SK-N-SH (cell line): Measurements from ENCODE around the gene ATP6V0B. TPM values are rescaled to one million over a fixed set of nuclear protein-coding genes. Genes with fewer than 3 reads are reported as not detected.

Experiments used
- CTCF ChIA-PET: fragments of 300-600, 350-600 bp; formaldehyde crosslinking; extraction: SDS; loops from one replicate; lab custom pipeline; 2021; lab: Yijun Ruan, JAX
- POLR2A ChIA-PET: fragments of 350-600 bp; sonication (Branson Sonifier 250); formaldehyde crosslinking; extraction: SDS; loops from one replicate; lab custom pipeline; 2020; ENCODE audit warnings: antibody characterized with exemption, inconsistent platforms; lab: Yijun Ruan, JAX
- DNase-seq: peaks from one replicate; pipeline ENCODE4 v3.0.0; 2012
- H2AFZ ChIP-seq: fragments of 200-600 bp; sonication (generic); 2 replicates; pipeline ENCODE4 v1.8.1; 2016; ENCODE audit warnings: antibody characterized with exemption, mild to moderate bottlenecking, low read depth
- H3F3A ChIP-seq: fragments of 200-600 bp; sonication (generic); replicated peaks from 2 replicates; pipeline ENCODE3; 2016; ENCODE audit warnings: antibody characterized with exemption, mild to moderate bottlenecking; ENCODE audit not compliant: insufficient read depth
- H3K27ac ChIP-seq, 2 experiments: fragments of 200-500 bp in 1 of 2; fragments of 200-600 bp in 1 of 2; sonication (Bioruptor generic) in 1 of 2; sonication (generic), shearing (Covaris generic) in 1 of 2; 2 replicates each; pipeline versions ENCODE4 v1.5.1 to v1.6.1; 2014 to 2016; ENCODE audit warnings: low read depth in 2 of 2, inconsistent platforms in 1 of 2, low read length in 1 of 2, mild to moderate bottlenecking in 1 of 2, mixed read lengths in 1 of 2
- H3K27me3 ChIP-seq: fragments of 200-600 bp; sonication (generic), shearing (Covaris generic); 2 replicates; pipeline ENCODE4 v1.6.1; 2016; ENCODE audit warnings: mixed run types; ENCODE audit not compliant: insufficient read depth
- H3K36me3 ChIP-seq, 2 experiments: fragments of 200-500 bp in 1 of 2; fragments of 200-600 bp in 1 of 2; sonication (Bioruptor generic) in 1 of 2; sonication (generic) in 1 of 2; replicated peaks in 1 of 2; 2 replicates each; pipeline versions ENCODE3 to v1.5.1; 2014 to 2016; ENCODE audit warnings: low read length in 1 of 2, mild to moderate bottlenecking in 1 of 2; ENCODE audit not compliant: insufficient read depth in 2 of 2, control insufficient read depth in 1 of 2
- H3K4me1 ChIP-seq, 2 experiments: fragments of 200-500 bp in 1 of 2; fragments of 200-600 bp in 1 of 2; sonication (Bioruptor generic) in 1 of 2; sonication (generic), shearing (Covaris generic) in 1 of 2; 2 replicates each; pipeline versions ENCODE4 v1.5.1 to v1.6.1; 2014 to 2016; ENCODE audit warnings: low read depth in 1 of 2, low read length in 1 of 2, mixed run types in 1 of 2; ENCODE audit not compliant: insufficient read depth in 2 of 2, control insufficient read depth in 1 of 2
- H3K4me2 ChIP-seq: fragments of 200-600 bp; sonication (generic), shearing (Covaris generic); 2 replicates; pipeline ENCODE4 v1.6.1; 2017; ENCODE audit warnings: mixed run types
- H3K4me3 ChIP-seq, 2 experiments: fragments of 200-500 bp in 1 of 2; fragments of 200-600 bp in 1 of 2; sonication (Bioruptor generic) in 1 of 2; sonication (generic), shearing (Covaris generic) in 1 of 2; 2 replicates each; pipeline versions ENCODE4 v1.5.1 to v1.8.1; 2014 to 2016; ENCODE audit warnings: low read depth in 2 of 2, inconsistent platforms in 1 of 2, low read length in 1 of 2, mild to moderate bottlenecking in 1 of 2, mixed read lengths in 1 of 2, moderate library complexity in 1 of 2
- H3K79me2 ChIP-seq: fragments of 200-600 bp; sonication (generic); 2 replicates; pipeline ENCODE4 v1.8.1; 2017; ENCODE audit warnings: mild to moderate bottlenecking; ENCODE audit not compliant: insufficient read depth
- H3K9ac ChIP-seq: fragments of 200-600 bp; sonication (generic); 2 replicates; pipeline ENCODE4 v1.6.1; 2017; ENCODE audit warnings: mixed run types
- H3K9me2 ChIP-seq: fragments of 200-600 bp; sonication (generic); 2 replicates; pipeline ENCODE4 v1.6.1; 2017; ENCODE audit warnings: mixed run types
- H3K9me3 ChIP-seq: fragments of 200-600 bp; sonication (generic); 2 replicates; pipeline ENCODE4 v1.6.1; 2017; ENCODE audit warnings: mixed run types, mild to moderate bottlenecking, moderate library complexity
- H4K20me1 ChIP-seq: fragments of 200-600 bp; sonication (generic); 2 replicates; pipeline ENCODE4 v1.6.1; 2017; ENCODE audit warnings: mild to moderate bottlenecking, mixed run types; ENCODE audit not compliant: insufficient read depth
- ELF1 ChIP-seq: IDR thresholded peaks from 2 replicates; pipeline ENCODE4 v1.4.0; 2012
- EZH2phosphoT487 ChIP-seq: fragments of 200-600 bp; sonication (generic); IDR thresholded peaks from 2 replicates; pipeline ENCODE4 v1.6.1; 2017; ENCODE audit warnings: low read depth, mixed run types, mild to moderate bottlenecking, antibody characterized with exemption, moderate library complexity, borderline replicate concordance
- FOXM1 ChIP-seq: IDR thresholded peaks from 2 replicates; pipeline ENCODE4 v1.4.0; 2012; ENCODE audit warnings: low read depth, mild to moderate bottlenecking
- GATA2 ChIP-seq: sonication (generic); formaldehyde crosslinking; IDR thresholded peaks from 2 replicates; pipeline ENCODE4 v1.5.0; 2020; ENCODE audit warnings: mild to moderate bottlenecking, missing genetic modification reagents
- IRF3 ChIP-seq: fragments of 150-350 bp; IDR thresholded peaks from 2 replicates; pipeline ENCODE4 v1.6.1; 2016; ENCODE audit warnings: mild to moderate bottlenecking, low read depth, low read length
- TAF1 ChIP-seq: IDR thresholded peaks from 2 replicates; pipeline ENCODE4 v1.6.1; 2012; ENCODE audit warnings: low read depth, mild to moderate bottlenecking, low read length, moderate library complexity, borderline replicate concordance
- TCF12 ChIP-seq: IDR thresholded peaks from 2 replicates; pipeline ENCODE4 v1.4.0; 2012
- USF2 ChIP-seq: fragments of 150-350 bp; IDR thresholded peaks from 2 replicates; pipeline ENCODE4 v1.6.1; 2017; ENCODE audit warnings: antibody characterized with exemption, low read length, low read depth, borderline replicate concordance
- YY1 ChIP-seq: IDR thresholded peaks from 2 replicates; pipeline ENCODE4 v1.4.0; 2012; ENCODE audit warnings: low read depth, mild to moderate bottlenecking
- WGBS: methylation state at CpG from one replicate; pipeline ENCODE4 v1.1.6; 2017; ENCODE audit warnings: low lambda C conversion rate; 5-methylcytosine and 5-hydroxymethylcytosine counted together
- polyA plus RNA-seq, 3 experiments: library from polyadenylated mRNA; depleted of rRNA; stranded (reverse); fragments of >200 nt; gene quantifications; 2 replicates each; pipeline ENCODE4 v1.2.3, GENCODE V29; 2012

Gene ATP6V0B
- polyA plus RNA-seq, 1 of the 3 experiments (the other 2 are of a cell fraction), result 180 TPM

- no peak overlapping the region for H3K9ac ChIP-seq
- H2AFZ ChIP-seq, result no peak overlapping the region
- H3K36me3 ChIP-seq, result no peaks in the 10 kb centered on the region
- POLR2A ChIA-PET, result no interaction called here
- WGBS, result 50% methylated on average over 1 of the region's 2 CpGs
- H3K27me3 ChIP-seq, result no peaks in the 10 kb centered on the region
- H3K27ac ChIP-seq, result no peak overlapping the region
- no peak overlapping the region for H3K4me3 ChIP-seq
- no peak for TF ChIP-seq EZH2phosphoT487
- no peak for DNase-seq
- H3K79me2 ChIP-seq, result no peaks in the 10 kb centered on the region
- no peak overlapping the region for H3K4me2 ChIP-seq
- H4K20me1 ChIP-seq, result no peaks in the 10 kb centered on the region
- no peaks in the 10 kb centered on the region for H3K9me2 ChIP-seq
- H3K4me1 ChIP-seq, result peaks cover 3 to 6% of the 10 kb centered on the region in 2 experiments; a peak in 2 of 4 replicates
- no peaks in the 10 kb centered on the region for H3K9me3 ChIP-seq
- CTCF ChIA-PET, result interaction anchor here (2.5 to 8.4 kb wide), 2 partner anchors 23 to 35 kb away, joined by 20 to 77 read pairs; no protein-coding TSS in a partner anchor
- no peaks in the 10 kb centered on the region for H3F3A ChIP-seq
Measured at GRCh38 chr1:44012404-44012803, 37.6 kb downstream of the ATP6V0B start.

GRCh38 chr1:44012941-44013609 is 38.3 kb downstream of the ATP6V0B start:
- no peak overlapping the region for H3K27ac ChIP-seq
- H3K9ac ChIP-seq, result no peak overlapping the region
- no peak overlapping the region for H2AFZ ChIP-seq
- no peaks in the 10 kb centered on the region for H3K9me2 ChIP-seq
- ChIA-PET CTCF (interaction anchor here (0.6 to 25.6 kb wide), 5 partner anchors 15 to 249 kb away, joined by 3 to 598 read pairs (median 20); partner anchors contain the start of gene CCDC24), POLR2A (no interaction called here)
- H3K4me3 ChIP-seq, result no peak overlapping the region
- H3K9me3 ChIP-seq, result no peaks in the 10 kb centered on the region
- no peaks in the 10 kb centered on the region for H3K36me3 ChIP-seq
- no peaks in the 10 kb centered on the region for H3K79me2 ChIP-seq
- H3F3A ChIP-seq, result no peaks in the 10 kb centered on the region
- WGBS, result 94% methylated on average over 10 of the region's 13 CpGs
- no peaks in the 10 kb centered on the region for H3K27me3 ChIP-seq
- no peak for DNase-seq
- H4K20me1 ChIP-seq, result no peaks in the 10 kb centered on the region
- peaks cover 3 to 6% of the 10 kb centered on the region in 2 experiments; a peak in 2 of 4 replicates for H3K4me1 ChIP-seq
- no peak overlapping the region for H3K4me2 ChIP-seq
- no peak for TF ChIP-seq TAF1
- no peak for TF ChIP-seq GATA2 (CRISPR knock-in tag)
- no peak for TF ChIP-seq YY1
- no peak for TF ChIP-seq TCF12
- no peak for TF ChIP-seq FOXM1
- TF ChIP-seq EZH2phosphoT487, result no peak
- no peak for TF ChIP-seq ELF1

GRCh38 chr1:44013949-44014348 is 39.2 kb downstream of the ATP6V0B start:
- no peak for DNase-seq
- no peak overlapping the region for H3K4me3 ChIP-seq
- H3K36me3 ChIP-seq, result no peaks in the 10 kb centered on the region
- peaks cover 3 to 6% of the 10 kb centered on the region in 2 experiments; a peak in 2 of 4 replicates for H3K4me1 ChIP-seq
- no peaks in the 10 kb centered on the region for H3K9me2 ChIP-seq
- no peaks in the 10 kb centered on the region for H3F3A ChIP-seq
- ChIA-PET CTCF (interaction anchor here (0.9 to 25.6 kb wide), 5 partner anchors 16 to 33 kb away, joined by 3 to 598 read pairs (median 8); partner anchors contain the start of genes CCDC24 and SLC6A9), POLR2A (no interaction called here)
- no peaks in the 10 kb centered on the region for H3K9me3 ChIP-seq
- no peak overlapping the region for H3K9ac ChIP-seq
- H3K4me2 ChIP-seq, result no peak overlapping the region
- H2AFZ ChIP-seq, result no peak overlapping the region
- no peaks in the 10 kb centered on the region for H4K20me1 ChIP-seq
- TF ChIP-seq IRF3 (no peak), USF2 (no peak), TAF1 (no peak), FOXM1 (no peak)
- no peaks in the 10 kb centered on the region for H3K27me3 ChIP-seq
- 69% methylated on average over 5 of the region's 5 CpGs for WGBS
- H3K79me2 ChIP-seq, result no peaks in the 10 kb centered on the region
- H3K27ac ChIP-seq, result no peak overlapping the region
